ENCODE measurements around the gene NF1.

NF1 gene

DNA sequence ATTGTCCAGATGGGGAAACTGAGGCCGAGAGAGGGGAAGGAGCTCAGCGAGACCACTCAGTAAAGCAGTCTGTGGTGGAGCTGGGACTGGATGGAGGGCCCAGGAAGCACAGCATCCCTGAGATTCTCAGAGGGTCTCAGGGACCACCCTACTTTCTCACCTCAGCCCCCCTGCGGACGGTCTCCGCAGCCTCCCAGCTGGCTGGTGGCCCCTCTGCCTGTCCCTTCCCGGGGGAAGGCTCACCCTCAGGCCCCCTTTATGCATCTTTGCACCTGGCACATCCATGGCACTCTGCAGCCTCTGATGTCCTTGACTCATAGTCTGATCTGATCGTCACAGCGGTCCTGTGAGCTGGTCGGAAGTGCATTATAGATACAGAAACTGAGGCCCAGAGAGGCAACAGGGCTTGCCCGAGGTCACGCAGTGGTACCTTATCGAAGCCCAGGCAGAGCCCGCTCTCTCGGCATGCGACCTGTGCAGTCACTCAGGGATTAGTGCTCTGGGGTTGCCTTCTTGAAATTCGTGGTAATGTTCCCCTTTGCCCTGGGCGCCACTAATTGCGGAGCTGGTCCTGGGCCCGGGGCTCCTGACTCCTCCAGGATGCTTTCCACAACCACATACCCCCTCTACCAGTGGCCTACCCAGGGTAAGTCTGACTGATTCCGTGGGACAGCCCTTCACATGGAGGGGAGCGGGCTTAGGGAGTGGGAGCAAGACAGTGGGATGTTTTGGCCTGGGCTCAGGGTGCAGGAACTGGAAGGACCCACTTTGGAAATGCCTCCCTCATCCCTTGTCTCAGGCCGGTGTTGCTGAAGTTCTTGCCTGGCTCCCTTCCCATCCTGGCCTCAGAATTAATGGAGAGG is 321.1 kb downstream of the NF1 start:
- no peak for DNase-seq

DNA sequence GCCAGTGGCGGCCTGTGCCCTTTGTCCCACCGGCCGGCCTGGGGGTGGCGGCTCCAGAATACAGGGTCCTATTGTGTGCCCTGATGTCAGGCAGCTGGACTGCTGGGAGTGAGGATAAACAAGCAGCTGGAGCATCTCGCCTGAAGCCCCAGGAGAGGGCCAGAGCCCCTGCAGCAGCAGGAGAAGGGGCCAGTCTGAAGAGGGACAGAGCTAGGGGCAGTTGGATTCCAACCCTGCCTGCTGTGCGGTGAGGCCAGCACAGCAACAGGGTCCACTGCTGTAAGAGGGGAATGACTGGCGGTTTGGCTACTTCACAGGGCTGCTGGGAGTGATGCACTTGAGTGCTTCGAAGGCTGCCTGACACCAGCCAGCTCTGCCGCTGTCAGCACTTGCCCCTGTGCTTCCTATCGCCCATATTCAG is 321.7 kb downstream of the NF1 start:
- DNase-seq = no peak

DNA sequence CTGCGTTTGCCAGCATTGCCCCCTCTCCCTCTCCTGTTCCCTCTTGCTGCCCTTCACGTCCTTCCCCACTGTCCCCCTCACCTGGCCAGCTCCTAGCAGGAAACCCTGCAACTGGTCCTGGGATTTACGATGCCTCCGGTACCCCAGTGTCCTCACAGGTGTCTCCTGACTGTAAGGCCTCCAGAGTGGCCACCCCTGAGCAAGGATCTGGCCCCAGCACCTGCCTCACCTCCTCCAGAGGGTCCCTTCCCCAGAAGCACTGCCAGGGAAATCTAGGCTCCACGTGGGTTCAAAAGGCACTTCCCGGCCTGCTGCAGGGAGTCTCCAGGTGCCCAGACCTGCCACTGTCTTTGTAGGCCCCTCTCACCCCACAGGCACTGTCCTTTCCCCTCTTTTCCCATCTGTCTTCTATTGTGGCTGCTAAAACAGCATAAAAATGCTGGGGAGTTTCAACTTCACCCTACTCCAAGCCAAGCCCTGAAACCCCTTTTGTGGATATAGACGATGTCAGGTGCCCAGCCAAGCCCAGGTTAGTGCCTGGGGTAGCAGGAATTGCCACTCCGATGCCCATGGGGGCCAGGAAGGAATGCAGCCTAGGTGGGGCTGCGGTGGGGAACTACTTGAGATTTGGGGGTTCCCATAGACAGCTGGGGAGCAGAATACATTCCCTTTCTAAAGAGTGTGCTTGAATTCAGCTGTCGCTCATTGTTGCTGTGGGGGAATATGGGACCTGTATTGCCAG is 322.4 kb downstream of the NF1 start:
- DNase-seq = no peak

DNA sequence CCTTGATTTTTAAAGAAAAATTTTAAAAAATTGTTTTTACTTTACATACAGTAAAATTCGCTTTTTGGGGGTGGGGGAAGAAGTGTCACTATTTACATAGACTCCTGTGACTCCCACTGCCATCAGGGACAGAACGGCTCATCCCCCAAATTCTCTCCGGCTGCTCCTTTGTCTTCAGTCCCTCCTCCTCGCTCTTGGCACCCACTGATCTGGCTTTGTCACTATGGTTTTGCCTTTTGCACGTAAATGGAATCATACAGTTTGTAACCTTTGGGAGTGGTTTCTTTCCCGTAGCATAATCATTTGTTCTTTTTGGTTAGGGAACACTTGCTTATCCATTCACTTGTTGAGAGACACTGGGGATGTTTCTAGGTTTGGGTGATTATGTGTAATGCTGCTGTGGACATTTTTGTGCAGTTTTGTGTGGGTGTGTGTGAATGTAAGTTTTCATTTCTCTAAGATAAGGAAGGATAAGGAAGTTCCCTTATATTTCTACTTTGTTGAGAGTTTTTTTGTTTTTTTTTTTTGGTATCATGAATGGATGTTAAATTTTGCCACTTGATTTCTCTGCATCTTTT is 324.1 kb downstream of the NF1 start:
- no peak for DNase-seq

DNA sequence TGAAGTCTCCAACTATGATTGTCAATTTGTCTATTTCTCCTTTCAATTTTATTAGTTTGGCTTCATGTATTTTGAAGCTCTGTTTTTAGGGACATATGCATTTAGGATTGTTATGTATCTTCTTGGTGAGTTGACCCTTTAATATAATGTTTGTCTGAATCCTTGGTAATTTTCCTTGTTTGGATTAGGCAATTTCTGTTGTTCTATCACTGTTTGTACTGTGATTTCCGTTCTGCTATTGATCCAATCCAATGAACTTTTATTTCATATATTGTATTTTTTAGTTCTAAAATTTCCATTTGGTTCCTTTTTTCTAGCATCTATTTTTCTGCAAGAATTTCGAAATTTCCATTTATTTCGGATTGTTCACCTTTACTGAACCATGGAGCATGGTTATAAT is 327.7 kb downstream of the NF1 start:
- no peak for DNase-seq

DNA sequence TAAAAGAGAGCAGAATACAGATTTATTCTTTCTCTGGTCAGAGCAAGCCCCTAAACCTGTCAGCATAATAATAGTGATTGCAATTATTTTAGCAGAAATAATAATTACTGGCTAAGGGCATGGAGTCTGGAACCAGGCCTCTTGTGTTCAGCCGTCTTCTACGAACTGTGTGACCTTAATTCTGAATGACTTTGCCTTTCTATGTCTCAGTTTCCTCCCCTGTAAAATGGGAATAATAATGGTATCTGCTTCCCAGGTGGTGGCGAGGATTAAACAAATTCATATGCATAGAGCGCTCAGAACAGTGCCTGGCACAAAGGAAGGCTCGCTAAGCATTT is 330.1 kb downstream of the NF1 start:
- DNase-seq = no peak

DNA sequence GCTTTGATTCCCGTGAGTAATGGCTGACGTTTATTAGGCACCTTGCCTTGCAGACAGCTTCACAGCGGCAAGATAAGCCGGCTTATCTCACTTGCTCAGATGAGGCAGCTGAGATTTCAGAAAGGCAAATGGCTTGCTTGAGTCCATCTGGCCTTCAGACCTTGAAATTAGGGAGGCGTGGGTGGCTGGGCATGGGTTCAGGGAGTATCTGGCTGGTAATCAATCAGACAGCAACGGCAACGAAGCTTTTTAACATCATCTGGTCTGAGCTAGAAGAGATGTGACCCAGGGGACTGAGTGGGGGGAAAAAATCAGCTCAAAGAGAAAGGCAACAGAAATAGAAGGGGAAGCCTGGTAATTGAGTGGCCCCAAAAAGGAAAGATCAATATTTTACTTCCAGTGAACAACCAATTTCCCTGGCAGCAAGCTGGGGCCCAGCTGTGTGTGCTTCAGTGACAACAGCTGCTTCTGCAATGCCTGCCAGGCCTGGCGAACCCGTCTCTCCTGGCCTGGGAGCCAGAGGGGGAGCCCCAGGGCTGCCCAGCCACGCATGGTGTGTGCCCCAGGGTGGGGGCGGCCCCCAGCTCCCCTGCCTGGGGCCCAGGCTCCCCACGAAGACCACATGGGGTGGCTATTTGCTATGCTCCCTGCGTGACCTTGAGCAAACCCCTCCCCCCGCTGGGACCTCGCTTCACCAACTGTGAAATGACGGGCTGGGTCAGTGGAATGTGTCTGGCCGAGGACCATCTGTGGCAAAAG is 330.7 kb downstream of the NF1 start:
- DNase-seq = no peak
